IPS-NIHi7 (cell line): Measurements from ENCODE around the gene CALHM5.

ENCODE experiments used
- DNase-seq: peaks from one replicate; pipeline ENCODE4 v3.0.0; 2012; ENCODE audit warnings: mixed read lengths; ENCODE audit errors: extremely low spot score

Gene CALHM5

DNA sequence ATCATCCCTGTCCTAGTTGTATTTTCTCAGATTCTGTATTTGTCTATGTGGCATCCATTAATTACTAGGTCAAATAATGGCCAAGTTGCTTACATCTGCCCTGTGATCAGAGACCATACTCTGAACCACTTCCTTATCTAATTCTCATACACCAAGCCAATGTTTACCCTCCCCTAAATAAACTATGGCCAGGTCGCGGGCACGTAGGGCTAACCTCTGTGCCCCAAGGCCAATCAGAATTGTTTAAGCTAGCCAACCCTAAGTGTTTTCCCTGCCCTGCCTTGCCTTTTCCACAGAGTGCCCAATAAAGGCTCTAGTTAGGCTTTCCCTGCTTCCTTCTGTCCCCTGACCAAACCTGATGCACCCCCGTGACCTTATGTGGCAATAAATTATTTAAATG is 39.4 kb downstream of the CALHM5 start:
- DNase-seq: no peak

DNA sequence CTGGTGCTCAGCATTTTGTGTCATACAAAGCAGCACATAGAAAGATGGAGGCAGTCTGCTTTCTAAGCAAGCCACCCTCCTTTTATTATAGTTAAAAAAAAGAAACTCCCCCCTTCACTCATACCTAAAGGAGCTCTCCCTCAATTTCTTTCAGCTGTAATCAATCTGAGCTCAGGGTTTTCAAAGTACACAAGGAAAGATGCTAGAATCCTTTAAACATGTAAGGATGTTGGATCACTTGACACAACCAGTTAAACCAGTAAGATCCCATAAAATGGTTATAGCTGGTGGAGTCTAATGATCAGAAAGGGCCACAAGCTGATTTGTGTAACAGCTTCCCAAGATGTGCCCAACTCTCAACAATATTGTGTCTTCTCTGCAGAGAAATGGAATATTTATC is 42.0 kb downstream of the CALHM5 start, which contains the start of gene CALHM4:
TSS of gene CALHM4 (plus strand) at position 301 of the 400 bp plus-strand sequence. CDS start at position 344, 43 bp downstream.
- DNase-seq: no peak

DNA sequence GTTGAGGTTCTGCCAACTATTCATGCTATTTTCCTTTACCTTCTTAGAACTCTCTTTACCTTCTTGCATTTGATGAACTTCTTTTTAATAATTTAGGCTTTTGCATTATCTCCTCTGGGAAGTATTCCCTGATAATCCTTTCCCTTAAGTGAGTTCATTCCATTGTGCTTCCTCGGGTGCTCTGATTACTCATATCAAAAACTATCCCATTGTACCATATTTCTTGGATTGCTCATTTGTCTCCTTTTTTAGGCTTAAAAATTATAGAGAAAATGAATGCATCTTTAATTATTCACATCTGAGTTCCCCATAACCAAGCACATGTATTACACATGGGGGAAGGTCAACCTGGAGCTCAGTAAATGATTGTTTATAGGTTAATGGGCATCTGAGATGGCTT is 44.6 kb downstream of the CALHM5 start:
- DNase-seq: no peak

DNA sequence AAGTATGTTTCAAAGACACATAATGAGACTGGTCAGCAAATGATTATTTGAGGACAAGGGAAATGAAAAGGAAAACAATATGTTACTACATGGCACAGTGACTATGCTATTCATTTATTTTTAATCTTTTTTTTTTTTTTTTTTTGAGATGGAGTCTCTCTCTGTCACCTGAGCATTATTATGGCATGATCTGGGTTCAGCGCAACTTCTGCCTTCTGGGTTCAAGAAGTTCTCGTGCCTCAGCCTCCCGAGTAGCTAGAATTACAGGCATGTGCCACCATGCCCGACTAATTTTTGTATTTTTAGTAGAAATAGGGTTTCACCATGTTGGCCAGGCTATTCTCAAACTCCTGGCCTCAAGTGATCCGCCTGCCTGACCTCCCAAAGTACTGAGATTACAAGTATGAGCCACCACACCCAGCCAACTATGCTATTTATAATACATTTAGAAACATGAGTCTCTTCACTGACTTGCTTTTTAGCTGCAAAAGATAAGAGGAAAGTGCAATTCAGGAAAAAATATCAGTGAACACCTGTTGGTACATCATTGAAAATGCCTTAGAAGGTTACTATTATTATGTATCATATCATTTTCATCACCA is 45.5 kb downstream of the CALHM5 start:
- DNase-seq: no peak

DNA sequence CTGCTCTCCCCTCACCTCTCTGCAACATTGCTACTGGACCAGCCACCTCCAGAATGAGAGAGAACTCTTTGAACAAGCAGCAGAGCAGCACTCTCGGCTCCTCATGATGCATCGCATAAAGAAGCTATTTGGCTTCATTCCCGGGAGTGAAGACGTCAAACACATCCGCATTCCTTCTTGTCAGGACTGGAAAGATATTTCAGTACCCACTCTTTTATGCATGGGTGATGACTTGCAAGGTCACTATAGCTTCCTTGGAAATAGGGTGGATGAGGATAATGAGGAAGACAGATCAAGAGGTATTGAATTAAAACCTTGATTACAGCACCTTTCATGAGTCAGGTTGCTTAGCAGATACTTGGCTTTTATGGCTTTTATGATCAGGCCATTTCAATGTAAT is 46.5 kb downstream of the CALHM5 start:
- DNase-seq: no peak

DNA sequence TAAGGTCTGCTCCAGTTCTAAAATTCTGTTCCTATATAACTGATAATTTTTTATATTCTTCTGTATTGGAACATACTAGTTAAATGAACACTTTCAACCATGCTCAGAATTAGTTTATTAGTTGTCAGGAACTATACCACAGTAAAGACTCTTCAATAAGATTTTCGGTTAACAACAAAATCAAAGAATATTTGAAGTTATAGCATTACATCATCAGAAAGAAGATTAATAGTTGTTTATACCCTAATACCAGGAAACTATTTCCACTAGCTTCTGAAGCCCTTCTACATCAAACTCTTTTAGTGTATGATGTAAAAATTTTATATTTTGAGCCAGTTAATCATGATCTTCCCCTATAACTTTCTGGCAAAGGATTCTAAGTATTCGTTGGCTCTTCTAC is 48.7 kb downstream of the CALHM5 start:
- DNase-seq: no peak

DNA sequence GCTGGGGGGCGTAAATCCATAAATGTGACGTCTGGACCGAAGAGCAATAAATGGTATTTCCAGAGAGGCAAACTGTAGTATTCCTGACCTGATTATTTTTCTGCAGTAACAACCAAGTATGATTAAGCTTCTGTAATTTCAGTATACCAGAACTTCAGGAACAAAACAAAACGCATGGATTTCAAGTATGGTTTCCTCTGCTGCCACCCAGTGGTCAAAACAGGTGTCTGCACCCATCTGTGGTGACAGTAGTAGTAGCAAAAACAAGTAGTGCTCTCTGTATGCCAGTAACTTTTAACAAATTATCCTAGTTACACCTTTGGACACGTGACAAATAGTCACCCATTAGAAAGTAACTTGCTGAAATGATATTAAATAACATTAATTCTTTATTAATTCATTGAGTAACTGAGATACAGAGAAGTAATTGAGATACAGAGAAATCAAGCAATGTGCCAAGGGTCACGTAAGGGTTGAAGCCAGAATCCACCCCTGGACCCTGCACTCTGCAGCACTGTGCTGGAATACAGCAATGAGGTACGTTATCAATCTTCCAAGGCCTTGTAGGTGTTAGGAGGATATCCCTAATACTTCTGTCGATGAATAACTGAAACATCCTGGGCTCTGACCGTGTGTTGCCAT is 50.1 kb downstream of the CALHM5 start:
- peak; percentile 65 for DNase-seq

DNA sequence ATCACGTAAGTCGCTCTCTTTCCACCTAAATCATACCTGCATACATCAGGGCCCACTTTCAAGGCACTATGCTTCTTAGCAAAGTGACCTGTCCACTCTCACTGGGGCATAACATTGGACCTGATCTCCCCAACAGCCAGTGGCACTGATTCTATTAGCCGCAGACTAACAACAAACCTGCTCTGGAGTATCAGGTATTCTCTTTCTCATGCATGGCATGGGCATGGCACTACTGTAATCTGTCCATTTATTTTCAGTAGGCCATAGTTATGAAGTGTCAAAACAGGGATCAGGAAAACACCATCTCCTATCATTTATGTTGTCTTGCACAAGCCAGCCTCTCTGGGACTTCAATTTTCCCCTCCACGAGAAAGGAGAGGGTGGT is 50.6 kb downstream of the CALHM5 start:
- no peak for DNase-seq

DNA sequence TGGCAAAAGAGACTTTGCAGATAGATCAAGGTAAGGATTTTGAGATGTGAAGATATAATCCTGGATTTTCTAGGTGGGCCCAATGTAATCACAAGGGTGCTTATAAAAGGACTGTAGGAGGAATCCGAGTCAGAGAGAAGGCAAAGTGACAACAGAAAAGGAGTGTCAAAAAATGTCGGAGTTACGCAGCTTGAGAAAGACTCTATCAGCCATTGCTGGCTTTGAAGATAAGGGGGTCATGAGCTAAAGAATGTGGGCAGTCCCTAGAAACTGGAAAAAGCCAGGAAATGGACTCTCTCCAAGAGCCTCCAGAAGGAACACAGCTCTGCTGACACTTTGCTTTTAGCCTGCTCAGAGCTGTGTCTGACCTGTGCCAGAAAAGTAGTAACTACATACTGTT is 51.2 kb downstream of the CALHM5 start:
- no peak for DNase-seq

DNA sequence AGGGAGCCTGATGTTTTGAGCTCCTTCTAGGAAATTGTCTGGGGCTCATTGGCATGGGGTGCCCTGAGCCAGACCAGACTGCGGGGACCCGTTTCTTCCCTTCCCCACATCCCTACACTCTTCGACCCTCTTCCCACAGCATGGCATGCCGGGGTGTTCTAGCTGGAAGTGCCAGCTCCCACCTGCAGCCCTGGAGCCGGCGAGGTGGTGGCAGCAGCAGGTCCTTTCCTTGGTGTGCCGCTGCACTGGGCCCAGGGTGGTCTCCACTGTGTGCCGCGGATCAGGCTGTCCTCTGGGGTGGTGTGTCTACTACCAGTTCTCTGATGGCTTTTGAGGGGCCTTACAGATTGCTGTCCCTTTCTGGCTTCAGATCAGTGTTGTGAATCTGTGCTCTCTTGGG is 52.4 kb downstream of the CALHM5 start:
- no peak for DNase-seq

DNA sequence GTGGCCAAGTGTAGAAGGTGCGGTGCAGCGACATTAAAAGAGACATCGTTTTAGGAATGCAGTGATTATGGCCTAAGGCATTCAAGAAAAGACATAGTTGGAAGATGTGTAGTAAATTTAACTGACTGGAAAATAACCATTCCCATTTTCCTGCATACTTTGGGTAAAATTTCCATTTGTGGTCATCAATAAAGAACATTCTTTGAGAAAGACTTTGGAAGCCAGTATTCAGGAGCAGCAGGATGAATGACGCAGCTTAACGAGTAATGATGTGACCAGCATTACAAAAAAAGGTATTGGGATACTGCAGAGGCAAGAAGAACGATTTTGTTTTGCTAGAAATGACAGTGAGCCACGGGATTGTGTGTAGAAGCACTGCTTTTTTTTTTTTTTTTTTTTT is 52.9 kb downstream of the CALHM5 start:
- DNase-seq: no peak

DNA sequence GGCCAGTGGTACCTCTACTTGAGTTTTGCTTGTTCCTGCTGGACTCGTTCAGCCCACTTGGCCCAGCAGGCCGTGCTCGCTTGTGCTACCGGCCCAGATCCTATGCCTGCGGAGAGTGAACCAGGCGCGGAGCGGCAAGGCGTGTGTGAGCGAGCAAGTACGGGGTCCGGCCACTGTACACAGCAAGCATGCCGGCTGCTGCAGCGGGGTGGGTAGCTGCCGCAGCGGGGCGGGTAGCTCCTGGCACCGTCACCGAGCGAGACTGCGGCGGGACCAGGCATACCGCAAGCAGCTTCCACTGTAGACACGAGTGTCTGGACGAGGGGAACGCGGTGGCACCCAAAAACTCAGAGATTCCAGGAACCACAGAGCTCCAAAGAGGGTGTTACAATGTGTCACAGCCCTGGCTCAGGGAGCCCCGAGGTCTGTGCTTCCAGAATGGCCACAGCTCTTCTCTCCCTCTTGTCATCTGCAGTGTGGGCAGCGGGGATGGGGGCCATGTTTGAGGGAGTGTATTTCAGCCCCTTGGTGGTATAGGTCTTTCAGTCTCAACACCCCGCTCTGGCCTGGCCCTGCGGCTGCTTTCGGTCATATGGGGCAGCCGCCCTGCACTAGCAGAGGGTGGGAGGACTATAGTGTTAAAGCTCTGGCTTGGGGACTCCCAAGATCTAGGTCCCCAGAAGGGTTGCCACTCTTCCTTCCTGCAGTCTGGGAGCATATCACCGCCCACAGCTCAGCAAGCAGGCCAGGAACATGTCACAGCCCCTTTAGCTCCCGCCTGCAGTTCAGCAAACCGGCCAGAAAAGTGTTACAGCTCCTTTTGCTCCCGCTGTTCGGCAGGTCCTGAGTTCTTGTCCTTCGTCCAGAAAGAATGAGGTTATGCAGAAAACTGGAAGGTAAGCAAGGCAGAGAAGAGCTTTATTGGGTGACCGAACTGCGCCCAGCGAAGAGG is 53.8 kb downstream of the CALHM5 start:
- no peak for DNase-seq

DNA sequence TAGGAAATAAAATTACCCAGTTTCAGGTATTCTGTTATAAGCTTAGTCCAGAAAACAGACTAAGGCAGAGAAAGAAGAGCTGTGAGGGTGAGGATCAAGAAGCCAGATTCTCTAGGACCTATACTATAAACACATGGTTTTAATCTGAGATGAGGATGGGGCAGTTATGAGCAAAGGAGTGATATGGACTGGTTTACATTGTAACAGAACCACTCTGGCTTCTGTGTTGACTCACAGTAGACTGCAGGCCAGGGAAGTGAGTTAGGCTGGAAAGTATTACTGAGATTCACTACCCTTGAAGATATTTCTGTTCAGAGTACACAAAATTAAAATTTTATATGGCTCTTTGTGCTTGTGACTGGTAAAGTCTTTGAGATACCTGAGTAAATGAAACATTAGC is 56.7 kb downstream of the CALHM5 start:
- no peak for DNase-seq

DNA sequence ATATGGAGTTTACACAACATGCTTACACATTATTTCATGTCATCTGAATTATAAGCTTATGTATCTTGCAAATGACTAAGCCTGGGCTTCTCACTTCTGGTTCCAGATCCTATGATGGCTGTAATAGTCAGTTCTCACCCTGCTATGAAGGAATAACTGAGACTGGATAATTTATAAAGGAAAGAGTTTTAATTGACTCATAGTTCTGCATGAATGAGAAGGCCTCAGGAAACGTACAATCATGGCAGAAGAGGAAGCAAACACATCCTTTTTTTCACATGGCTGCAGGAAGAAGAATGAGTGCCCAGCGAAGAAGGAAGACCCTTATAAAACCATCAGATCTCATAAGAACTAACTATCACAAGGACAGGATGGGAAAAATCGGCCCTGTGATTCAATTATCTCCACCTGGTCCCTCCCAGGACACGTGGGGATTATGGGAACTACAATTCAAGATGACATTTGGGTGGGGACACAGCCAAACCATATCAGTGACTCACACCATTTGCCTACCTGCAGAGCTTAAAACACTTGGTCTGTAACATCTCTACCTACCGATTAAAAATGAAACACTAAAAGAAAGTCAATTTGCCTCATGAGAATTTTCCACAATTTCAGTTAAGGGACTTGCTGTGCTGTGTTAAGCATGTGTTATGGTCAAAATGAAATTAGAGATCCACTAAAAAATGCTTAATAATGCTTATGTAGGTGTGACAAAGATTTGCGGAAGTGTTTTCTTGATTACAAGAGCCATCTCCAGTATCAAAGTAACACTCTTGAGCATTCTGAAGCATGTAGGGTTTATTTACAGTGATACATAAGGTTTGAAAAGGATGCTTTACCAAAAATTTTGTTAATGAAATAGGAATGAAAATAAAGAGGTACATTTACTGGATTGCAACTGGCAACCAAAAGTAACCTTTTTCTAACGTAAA is 57.6 kb downstream of the CALHM5 start:
- no peak for DNase-seq

DNA sequence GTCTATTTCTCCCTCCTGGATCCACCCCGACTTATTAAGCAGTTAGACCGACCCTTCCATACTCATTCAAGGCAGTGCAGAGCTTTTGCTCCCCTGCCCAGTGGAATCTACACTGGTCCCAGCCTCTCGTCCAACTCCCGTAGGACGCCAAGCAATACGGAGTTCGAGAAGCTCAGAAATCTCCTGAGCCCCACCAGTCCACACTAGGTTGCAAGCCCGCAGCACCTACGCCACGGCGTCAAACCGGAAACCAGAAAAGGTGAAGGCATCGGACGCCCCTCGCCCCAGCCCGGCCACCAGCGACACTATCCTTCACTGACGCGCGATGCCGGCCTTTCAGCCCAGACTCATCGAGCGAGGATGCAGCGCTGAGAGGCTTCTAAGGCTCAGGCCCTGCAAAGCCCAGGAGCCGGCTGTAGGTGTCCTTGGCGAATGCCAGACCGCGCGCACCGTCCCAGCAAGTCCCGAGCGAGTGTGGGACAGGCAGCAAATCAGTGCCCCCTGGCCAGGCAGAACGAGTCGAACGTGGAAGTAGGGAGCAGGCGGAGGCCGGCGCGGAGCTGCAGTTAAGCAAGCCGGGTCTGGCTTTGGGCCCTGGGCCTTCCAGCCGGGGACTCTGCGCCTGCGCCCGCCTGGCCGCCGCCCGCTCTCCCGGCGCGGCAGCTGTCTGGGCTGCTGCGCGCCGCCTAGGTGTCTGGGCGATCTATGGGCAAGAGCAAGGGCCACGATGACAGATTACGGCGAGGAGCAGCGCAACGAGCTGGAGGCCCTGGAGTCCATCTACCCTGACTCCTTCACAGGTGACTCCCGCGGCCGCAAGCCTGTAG is 59.6 kb downstream of the CALHM5 start, which contains the start of gene RWDD1:
TSS of gene RWDD1 (plus strand) at position 649 of the 827 bp plus-strand sequence. CDS start at position 728, 79 bp downstream.
- peak; percentile 98 for DNase-seq

DNA sequence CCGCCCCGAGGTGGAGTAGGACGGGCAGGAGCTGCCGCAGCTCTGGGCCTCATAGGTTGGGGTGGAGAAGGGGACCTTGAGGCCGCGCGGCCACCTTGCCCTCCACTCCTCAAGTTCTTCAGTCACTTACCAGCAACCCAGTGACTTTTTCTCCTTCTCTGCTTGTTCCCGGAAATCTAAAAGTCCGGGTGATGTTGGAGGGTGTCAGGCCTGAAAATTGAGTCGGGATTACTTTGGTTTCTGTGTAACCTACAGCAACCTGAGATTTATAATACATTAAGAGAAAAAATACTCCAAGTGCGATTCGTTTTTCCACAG is 60.2 kb downstream of the CALHM5 start:
- DNase-seq: no peak

DNA sequence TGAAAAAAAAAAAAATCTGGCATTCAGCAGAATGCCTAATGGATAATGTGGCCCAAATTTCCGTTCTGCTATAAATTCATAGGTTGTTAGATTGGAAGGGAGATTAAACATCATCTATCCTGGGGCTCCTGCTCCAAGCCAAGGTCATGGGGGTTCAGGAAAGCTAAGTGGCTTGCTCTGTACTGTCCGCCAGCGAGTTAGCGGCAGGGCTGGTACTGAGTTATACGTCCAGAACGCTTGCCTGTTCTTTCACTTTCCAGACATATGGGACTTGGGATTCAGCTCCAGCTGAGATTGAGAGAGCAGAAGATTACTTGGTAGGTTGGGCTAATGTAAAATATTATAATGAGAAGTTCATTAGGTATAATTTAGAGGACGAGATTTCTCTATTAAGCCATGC is 60.7 kb downstream of the CALHM5 start:
- peak; percentile 31 for DNase-seq
